Stimulated activated CD4-positive, alpha-beta T cell treated with anti-CD3 and anti-CD28 coated beads, Interleukin-1b, Interleukin-23, amount 100 ng/mL, for 1 hour (primary cell): ENCODE measurements around the gene OBSL1.

Source experiments
- DNase-seq, 2 donors: peaks; one replicate each; pipeline ENCODE4 v3.0.0-alpha.2; 2020; ENCODE audit warnings: low read depth in 2 of 2

The OBSL1 gene

GRCh38 chr2:219571311-219572236, at the start of gene OBSL1:
Gene OBSL1, minus strand, starts transcription at chr2:219571539. Its CDS starts 307 bp downstream, at chr2:219571232.
- no peak for DNase-seq

GRCh38 chr2:219620546-219620945, 49.2 kb upstream of the OBSL1 start:
- DNase-seq = no peak

GRCh38 chr2:219619235-219619634, 47.9 kb upstream of the OBSL1 start:
- no peak for DNase-seq

GRCh38 chr2:219618733-219619122, 47.4 kb upstream of the OBSL1 start:
- no peak for DNase-seq

GRCh38 chr2:219616550-219616949, 45.2 kb upstream of the OBSL1 start:
- no peak for DNase-seq

GRCh38 chr2:219615894-219616293, 44.6 kb upstream of the OBSL1 start:
- DNase-seq = no peak

- DNase-seq = no peak
Measured at GRCh38 chr2:219615036-219615435, 43.7 kb upstream of the OBSL1 start.

- DNase-seq = no peak
Measured at GRCh38 chr2:219614076-219614860, 42.9 kb upstream of the OBSL1 start.

- DNase-seq = no peak
Measured at GRCh38 chr2:219613461-219614070, 42.2 kb upstream of the OBSL1 start.

- DNase-seq = no peak
Measured at GRCh38 chr2:219612577-219613286, 41.4 kb upstream of the OBSL1 start.

- no peak for DNase-seq
Measured at GRCh38 chr2:219611866-219612576, 40.7 kb upstream of the OBSL1 start.

- no peak for DNase-seq
Measured at GRCh38 chr2:219611306-219611705, 40.0 kb upstream of the OBSL1 start.

- no peak for DNase-seq
Measured at GRCh38 chr2:219609149-219609750, 37.9 kb upstream of the OBSL1 start.

- no peak for DNase-seq
Measured at GRCh38 chr2:219608399-219608964, 37.1 kb upstream of the OBSL1 start.

GRCh38 chr2:219607931-219608330, 36.6 kb upstream of the OBSL1 start:
- no peak for DNase-seq

- DNase-seq = no peak
Measured at GRCh38 chr2:219605607-219605954, 34.2 kb upstream of the OBSL1 start.

- no peak for DNase-seq
Measured at GRCh38 chr2:219603771-219604170, 32.4 kb upstream of the OBSL1 start.

GRCh38 chr2:219598308-219599078, 27.2 kb upstream of the OBSL1 start:
- no peak for DNase-seq

GRCh38 chr2:219597552-219598307, 26.4 kb upstream of the OBSL1 start, which contains the start of gene STK11IP:
Gene STK11IP, plus strand, starts transcription at chr2:219597857. Its CDS starts 263 bp downstream, at chr2:219598120.
- peak; percentile 66 to 85 for DNase-seq
